ENCODE results near the gene NRXN3.

The NRXN3 gene

GRCh38 chr14:79274641-79275291 lies 1104.6 kb downstream of the NRXN3 start:
- no peak for DNase-seq

GRCh38 chr14:79275292-79275655 lies 1105.1 kb downstream of the NRXN3 start:
- no peak for DNase-seq

GRCh38 chr14:79278286-79278797 lies 1108.2 kb downstream of the NRXN3 start:
- no peak for DNase-seq

- DNase-seq: peak; percentile 93
These were observed 1108.8 kb downstream of the NRXN3 start for GRCh38 chr14:79278798-79279644.

GRCh38 chr14:79279645-79280597 lies 1109.7 kb downstream of the NRXN3 start:
- DNase-seq: peak; percentile 38

GRCh38 chr14:79281244-79282152 lies 1111.3 kb downstream of the NRXN3 start:
- DNase-seq: no peak

GRCh38 chr14:79284621-79285020 lies 1114.4 kb downstream of the NRXN3 start:
- DNase-seq: no peak

GRCh38 chr14:79285263-79285662 lies 1115.1 kb downstream of the NRXN3 start:
- DNase-seq: no peak

GRCh38 chr14:79287976-79288375 lies 1117.8 kb downstream of the NRXN3 start:
- no peak for DNase-seq

- DNase-seq: peak; percentile 14
These were observed 1123.5 kb downstream of the NRXN3 start for GRCh38 chr14:79293482-79294177.

- no peak for DNase-seq
These were observed 1124.3 kb downstream of the NRXN3 start for GRCh38 chr14:79294499-79294898.

GRCh38 chr14:79295385-79295784 lies 1125.2 kb downstream of the NRXN3 start:
- DNase-seq: no peak

GRCh38 chr14:79298373-79298772 lies 1128.2 kb downstream of the NRXN3 start:
- no peak for DNase-seq

- no peak for DNase-seq
These were observed 1129.0 kb downstream of the NRXN3 start for GRCh38 chr14:79299162-79299561.

- DNase-seq: no peak
These were observed 1134.1 kb downstream of the NRXN3 start for GRCh38 chr14:79304279-79304678.

GRCh38 chr14:79306546-79306945 lies 1136.4 kb downstream of the NRXN3 start:
- DNase-seq: no peak

- DNase-seq: no peak
These were observed 1148.2 kb downstream of the NRXN3 start for GRCh38 chr14:79318371-79318770.

- no peak for DNase-seq
These were observed 1150.4 kb downstream of the NRXN3 start for GRCh38 chr14:79320561-79320960.

GRCh38 chr14:79321070-79321469 lies 1150.9 kb downstream of the NRXN3 start:
- no peak for DNase-seq

- no peak for DNase-seq
These were observed 1154.9 kb downstream of the NRXN3 start for GRCh38 chr14:79325071-79325470.

GRCh38 chr14:79325557-79325956 lies 1155.4 kb downstream of the NRXN3 start:
- DNase-seq: no peak

All from COR-L47 (cell line).